NCI-H345 treated with DMSO at 0.1 percent for 48 hours (cell line): ENCODE results near the gene ZNF439.
"Not testable (repeated sequence)": the region's sequence is repeated elsewhere in the genome, so short reads cannot be mapped to it uniquely, and the experiment has no call there.

Experiments
- DNase-seq: peaks from one replicate; lab custom pipeline; 2025; ENCODE audit not compliant: unreplicated experiment; lab: John Stamatoyannopoulos, UW

The ZNF439 gene

DNA sequence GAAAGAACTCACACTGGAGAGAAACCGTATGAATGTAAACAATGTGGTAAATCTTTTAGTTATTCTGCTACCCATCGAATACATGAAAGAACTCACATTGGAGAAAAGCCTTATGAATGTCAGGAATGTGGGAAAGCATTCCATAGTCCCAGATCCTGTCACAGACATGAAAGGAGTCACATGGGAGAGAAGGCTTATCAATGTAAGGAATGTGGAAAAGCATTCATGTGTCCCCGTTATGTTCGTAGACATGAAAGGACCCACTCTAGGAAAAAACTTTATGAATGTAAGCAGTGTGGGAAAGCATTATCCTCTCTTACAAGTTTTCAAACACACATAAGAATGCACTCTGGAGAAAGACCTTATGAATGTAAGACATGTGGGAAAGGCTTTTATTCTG, 19.2 kb downstream of the ZNF439 start:
- DNase-seq, result not testable (repeated sequence)

- DNase-seq, result no peak
These were observed 19.7 kb downstream of the ZNF439 start for GRCh38 chr19:11868188-11868587.

DNA sequence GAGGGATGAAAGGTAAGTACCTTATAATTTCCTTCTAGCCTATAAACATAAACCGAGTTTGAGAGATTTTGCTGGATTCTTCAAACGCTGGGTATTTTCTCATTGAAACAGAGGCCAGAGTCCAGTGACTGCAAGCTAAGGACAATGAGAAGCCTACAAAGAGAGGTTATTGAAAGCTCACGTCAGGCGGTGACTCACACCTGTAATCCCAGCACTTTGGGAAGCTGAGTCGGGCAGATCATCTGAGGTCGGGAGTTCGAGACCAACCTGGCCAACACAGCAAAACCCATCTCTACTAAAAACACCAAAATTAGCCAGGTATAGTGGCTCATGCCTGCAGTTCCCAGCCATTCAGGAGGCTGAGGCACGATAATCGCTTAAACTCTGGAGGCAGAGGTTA, 24.1 kb downstream of the ZNF439 start:
- no peak for DNase-seq

DNA sequence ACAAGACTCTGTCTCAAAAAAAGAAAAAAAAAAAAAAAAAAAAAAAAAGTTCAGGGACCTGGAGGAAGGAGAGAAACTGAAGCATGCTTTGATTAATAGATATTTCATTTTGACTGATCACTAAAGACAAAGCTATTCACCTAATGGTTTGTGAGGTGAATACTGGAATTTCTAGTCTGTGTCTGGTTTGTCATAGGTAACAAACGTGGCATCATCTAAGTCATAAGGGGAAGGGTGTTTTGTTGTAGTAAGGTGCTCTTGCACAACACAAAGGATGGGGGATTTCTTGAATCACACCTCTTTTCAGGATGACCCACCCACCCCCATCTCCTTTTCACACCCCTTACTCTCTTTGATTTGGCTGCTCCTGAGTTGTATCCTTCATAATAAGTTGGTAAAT, 25.2 kb downstream of the ZNF439 start:
- DNase-seq, result no peak

- not testable (repeated sequence) for DNase-seq
These were observed 31.3 kb downstream of the ZNF439 start for GRCh38 chr19:11879687-11880266.

- DNase-seq, result no peak
These were observed 32.1 kb downstream of the ZNF439 start for GRCh38 chr19:11880598-11880997.

- no peak for DNase-seq
These were observed 32.8 kb downstream of the ZNF439 start for GRCh38 chr19:11881151-11881800.

GRCh38 chr19:11882606-11883005, 34.1 kb downstream of the ZNF439 start:
- DNase-seq, result no peak

- no peak for DNase-seq
These were observed 38.7 kb downstream of the ZNF439 start for GRCh38 chr19:11887234-11887610.

- peak; percentile 0 for DNase-seq
These were observed 39.3 kb downstream of the ZNF439 start, which contains the start of gene ZNF69 for GRCh38 chr19:11887611-11888531. TSS of gene ZNF69 (plus strand) at chr19:11887782. CDS start at chr19:11887924, 142 bp downstream.

GRCh38 chr19:11889901-11890300, 41.4 kb downstream of the ZNF439 start:
- DNase-seq, result not testable (repeated sequence)

- no peak for DNase-seq
These were observed 42.1 kb downstream of the ZNF439 start for GRCh38 chr19:11890634-11891033.

- DNase-seq, result no peak
These were observed 46.3 kb downstream of the ZNF439 start for GRCh38 chr19:11894851-11895250.

DNA sequence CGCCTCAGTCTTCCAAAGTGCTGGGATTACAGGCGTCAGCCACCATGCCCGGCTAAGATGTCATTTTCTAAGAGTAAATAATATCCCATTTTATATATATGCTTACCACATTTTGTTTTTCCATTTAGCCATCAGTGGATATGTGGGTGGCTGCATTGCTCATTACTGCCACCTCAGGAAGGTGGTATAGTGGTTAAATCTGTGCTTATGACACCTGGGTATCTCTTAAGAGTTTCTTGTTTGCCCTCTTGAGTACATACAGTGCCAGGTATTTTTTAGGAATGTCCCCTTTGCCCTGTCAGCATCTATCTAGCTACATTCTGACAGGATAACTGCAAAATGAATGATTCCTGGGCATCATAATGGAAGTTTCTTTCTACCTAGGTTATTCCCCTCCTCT, 53.7 kb downstream of the ZNF439 start:
- no peak for DNase-seq

DNA sequence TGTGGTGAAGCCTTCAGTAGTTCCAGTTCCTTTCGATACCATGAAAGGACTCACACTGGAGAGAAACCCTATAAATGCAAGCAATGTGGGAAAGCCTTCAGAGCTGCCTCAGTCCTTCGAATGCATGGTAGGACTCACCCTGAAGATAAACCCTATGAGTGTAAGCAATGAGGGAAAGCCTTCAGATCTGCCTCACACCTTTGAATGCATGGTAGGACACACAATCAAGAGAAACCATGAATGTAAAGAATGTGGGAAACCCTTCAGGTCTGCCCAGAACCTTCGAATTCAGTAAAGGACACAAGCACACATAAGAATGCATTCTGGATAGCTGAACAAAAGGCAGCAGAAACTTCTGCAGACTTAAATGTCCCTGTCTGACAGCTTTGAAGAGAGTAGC, 57.4 kb downstream of the ZNF439 start:
- no peak for DNase-seq

DNA sequence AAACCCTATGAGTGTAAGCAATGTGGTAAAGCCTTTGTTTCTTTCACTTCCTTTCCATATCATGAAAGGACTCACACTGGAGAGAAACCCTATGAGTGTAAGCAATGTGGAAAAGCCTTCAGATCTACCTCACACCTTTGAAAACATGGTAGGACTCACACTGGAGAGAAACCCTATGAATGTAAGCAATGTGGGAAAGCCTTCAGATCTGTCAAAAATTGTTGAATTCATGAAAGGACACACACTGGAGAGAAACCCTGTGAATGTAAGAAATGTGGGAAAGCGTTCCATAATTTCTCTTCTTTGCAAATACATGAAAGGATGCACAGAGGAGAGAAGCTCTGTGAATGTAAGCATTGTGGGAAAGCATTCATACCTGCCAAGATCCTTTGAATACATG, 63.4 kb downstream of the ZNF439 start:
- not testable (repeated sequence) for DNase-seq

- not testable (repeated sequence) for DNase-seq
These were observed 66.0 kb downstream of the ZNF439 start for GRCh38 chr19:11914417-11915051.
